GM12875 (cell line): ENCODE measurements around the gene CYTH1.
"Not testable (repeated sequence)": the region's sequence is repeated elsewhere in the genome, so short reads cannot be mapped to it uniquely, and the experiment has no call there.

Experiments
- H3K4me3 ChIP-seq: one replicate; pipeline ENCODE4 v1.5.1; 2011; ENCODE audit warnings: low read depth, low read length, control low read depth
- TF ChIP-seq, protein P1 (sequence below): IDR thresholded peaks from 2 replicates; pipeline ENCODE4 v1.5.1; 2011; ENCODE audit warnings: low read depth, mild to moderate bottlenecking, control low read depth, inconsistent platforms, low read length, moderate library complexity, borderline replicate concordance; ENCODE audit not compliant: insufficient read depth

Gene CYTH1

DNA sequence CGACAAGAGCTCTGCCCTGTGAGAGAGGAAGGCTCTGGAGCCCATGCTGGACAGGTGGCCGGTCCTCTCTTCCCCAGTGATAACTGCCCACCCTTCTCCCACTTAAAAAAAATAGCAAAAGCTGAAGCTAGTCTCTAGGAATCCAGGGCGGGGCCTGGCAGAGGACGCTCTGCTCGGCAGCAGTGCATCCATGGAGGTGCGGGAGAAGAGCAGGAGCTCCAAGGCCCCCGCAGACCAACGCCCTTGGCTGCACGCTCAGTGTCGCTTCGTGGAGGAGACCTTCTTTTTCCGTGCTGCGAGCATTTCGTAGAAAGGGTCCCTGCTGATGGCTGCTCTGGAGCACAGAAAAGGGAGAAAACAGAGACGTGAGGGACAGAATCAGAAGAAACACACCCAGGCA, 106.2 kb downstream of the CYTH1 start:
- TF ChIP-seq, protein P1, sequence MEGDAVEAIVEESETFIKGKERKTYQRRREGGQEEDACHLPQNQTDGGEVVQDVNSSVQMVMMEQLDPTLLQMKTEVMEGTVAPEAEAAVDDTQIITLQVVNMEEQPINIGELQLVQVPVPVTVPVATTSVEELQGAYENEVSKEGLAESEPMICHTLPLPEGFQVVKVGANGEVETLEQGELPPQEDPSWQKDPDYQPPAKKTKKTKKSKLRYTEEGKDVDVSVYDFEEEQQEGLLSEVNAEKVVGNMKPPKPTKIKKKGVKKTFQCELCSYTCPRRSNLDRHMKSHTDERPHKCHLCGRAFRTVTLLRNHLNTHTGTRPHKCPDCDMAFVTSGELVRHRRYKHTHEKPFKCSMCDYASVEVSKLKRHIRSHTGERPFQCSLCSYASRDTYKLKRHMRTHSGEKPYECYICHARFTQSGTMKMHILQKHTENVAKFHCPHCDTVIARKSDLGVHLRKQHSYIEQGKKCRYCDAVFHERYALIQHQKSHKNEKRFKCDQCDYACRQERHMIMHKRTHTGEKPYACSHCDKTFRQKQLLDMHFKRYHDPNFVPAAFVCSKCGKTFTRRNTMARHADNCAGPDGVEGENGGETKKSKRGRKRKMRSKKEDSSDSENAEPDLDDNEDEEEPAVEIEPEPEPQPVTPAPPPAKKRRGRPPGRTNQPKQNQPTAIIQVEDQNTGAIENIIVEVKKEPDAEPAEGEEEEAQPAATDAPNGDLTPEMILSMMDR = no peak
- H3K4me3 ChIP-seq = no peak overlapping the region

DNA sequence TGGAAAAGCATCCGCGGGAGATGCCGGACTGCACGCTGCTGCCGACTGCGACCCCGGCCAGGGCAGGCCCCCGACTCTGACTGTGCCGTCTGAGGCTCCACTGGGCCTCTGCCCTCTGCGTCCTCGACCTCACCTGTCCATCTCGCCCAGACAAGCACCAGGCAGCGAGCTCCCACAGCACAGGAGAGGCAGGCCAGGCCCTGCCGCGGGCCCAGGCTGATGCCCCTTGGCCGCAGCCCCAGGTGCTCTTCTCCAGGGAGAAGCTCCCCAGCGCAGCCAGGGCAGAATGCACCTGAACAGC, 106.8 kb downstream of the CYTH1 start:
- TF ChIP-seq, protein P1 = no peak
- no peak overlapping the region for H3K4me3 ChIP-seq

DNA sequence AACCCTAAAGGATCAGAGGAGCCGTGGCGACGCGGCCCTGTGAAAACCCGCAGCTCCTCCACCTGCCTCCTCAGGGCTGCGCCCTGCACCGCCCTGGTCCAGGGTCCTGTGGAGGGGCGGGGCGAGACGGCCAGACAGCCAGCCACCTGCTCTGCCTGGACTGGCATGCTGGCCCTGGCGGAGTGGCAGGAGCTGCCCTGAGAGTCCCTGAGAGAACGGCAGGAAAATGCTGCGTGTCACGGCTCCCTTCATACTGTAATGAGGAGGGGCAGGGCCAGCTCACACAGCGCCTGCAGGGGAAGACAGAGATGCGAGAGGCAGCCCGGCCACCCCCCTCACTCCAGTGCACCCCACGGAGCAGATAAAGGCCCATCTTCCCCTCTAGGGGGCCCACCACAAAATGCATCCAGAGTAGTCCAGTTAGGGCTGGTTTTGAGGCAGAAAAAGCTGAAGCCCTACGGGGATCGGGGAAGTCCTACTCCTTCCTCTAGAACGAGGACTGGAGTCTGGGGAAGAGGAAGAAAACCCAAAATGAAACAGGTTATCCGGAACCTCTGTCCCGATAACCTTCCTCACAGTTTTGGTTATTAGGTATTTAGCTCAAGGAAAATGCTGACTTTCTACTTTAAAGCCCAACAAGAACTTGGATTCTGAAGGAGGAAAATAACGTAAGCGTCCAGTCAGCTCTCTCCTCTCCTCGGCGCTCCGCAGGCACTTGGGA, 107.3 kb downstream of the CYTH1 start:
- TF ChIP-seq, protein P1 = no peak
- H3K4me3 ChIP-seq = no peak overlapping the region

DNA sequence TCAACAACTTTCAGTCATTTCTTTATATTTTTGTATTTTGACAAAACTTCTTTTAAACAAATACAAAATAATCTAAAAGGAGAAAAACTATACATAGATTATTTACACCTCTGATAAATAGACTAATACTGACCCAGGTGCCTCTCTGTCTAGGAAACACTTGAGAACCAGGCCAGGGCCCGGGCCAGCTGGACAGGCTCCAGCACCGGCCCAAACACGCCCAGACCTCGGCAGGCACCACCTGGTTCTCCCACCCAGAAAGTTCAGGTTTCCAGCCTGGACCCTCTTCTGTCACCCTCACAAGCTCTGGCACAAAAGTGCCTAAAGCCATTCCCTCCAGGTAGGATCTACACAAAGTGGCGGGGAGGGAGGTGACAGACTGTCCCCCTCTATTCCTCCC, 107.9 kb downstream of the CYTH1 start:
- H3K4me3 ChIP-seq = no peak overlapping the region
- TF ChIP-seq, protein P1 = no peak

DNA sequence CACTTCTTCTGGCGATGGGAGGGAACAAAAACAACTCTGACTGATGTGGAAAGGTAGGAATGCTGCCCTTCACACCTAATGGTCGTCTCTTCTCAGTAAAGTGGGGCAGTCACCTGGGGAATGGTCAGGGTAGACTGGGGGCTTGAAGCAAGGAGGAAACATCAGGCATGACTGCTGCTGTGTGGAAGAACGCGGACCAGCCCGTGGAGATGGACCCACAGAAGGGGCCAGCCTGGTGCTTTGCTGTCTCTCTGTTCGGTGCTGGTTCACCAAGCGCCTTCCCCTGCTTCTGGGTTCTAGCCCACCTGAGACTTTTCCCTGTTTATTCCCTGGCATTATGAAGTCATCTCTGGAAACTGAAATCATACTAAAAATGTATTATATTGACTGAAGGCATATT, 108.7 kb downstream of the CYTH1 start:
- TF ChIP-seq, protein P1 = no peak
- H3K4me3 ChIP-seq = no peak overlapping the region

DNA sequence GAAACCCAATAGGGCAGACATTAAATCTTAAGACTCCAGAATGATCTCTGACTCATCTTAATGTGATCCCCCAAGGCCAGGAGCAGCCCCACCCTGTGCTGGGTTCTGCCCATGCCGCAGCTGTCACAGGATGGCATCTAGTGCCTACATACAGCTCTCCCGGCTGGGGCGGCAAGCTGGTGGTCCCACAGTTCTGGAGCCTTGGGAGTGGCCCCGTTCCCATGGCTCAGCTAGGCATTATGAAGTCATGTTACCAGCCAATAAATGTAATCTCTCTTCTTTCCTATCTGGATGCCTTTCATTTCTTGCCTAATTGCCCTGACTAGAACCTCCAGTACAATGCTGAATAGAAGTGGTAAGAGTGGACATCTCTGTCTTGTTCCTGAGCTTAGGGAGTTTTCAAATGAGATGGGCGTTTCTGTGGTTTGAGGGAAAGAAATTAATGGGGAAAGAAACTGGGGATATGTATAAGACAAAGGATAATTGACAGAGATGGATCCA, 109.2 kb downstream of the CYTH1 start:
- H3K4me3 ChIP-seq = no peak overlapping the region
- TF ChIP-seq, protein P1 = no peak

DNA sequence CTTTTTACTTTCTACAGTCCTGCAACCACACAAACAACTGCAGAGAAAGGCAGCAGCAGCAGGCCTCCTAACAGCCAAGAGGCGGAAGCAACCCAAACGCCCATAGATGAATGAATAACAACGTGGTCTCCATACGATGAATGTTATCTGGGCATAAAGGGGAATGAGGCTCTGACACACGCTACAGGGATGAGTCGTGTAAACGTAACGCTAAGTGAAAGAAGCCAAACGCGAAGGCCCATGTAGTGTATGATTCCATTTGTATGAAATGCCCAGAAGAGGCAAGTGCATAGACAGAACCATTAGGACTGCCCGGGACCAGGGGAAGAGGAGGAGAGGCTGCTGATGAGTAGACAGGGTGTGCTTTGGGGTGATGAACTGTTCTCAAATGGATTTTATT, 110.1 kb downstream of the CYTH1 start:
- no peak overlapping the region for H3K4me3 ChIP-seq
- TF ChIP-seq, protein P1 = no peak

DNA sequence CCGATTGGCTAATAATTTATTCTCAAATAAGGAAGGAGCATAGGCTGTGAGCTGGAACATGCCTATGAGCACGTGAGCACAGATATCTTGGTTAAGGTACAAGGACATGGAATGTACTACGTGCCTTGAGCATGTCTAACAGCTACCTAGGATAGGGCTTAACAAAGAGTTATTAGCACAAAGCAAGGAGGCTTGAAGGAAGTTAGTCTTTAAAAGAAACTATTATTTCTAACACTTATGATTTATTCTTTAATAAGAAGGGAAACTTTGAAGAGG, 110.4 kb downstream of the CYTH1 start:
- not testable (repeated sequence) for H3K4me3 ChIP-seq
